ENCODE data around the gene GNG4. TPM values are rescaled to one million over a fixed set of nuclear protein-coding genes. Genes with fewer than 3 reads are reported as not detected.

Gene GNG4
- total and polyA plus RNA-seq, 2 experiments from 2014 or later = 0.32 to 1.2 TPM

GRCh38 chr1:235646463-235646862, 3.1 kb downstream of the GNG4 start:
- TF ChIP-seq EZH2 (IDR thresholded peaks at IDR 0.05; ENCODE audit: insufficient read depth, poor library complexity, severe bottlenecking) = no peak
- TF ChIP-seq EZH2phosphoT487 (IDR thresholded peaks at IDR 0.05; ENCODE audit: insufficient read depth, low read depth) = no peak
- H3K9me3 ChIP-seq (ENCODE audit: low read depth) = no peaks in the 10 kb centered on the region
- H3K4me2 ChIP-seq (ENCODE audit: unreplicated experiment) = no peak overlapping the region
- H4K20me1 ChIP-seq (ENCODE audit: insufficient read depth) = no peaks in the 10 kb centered on the region
- no peaks in the 10 kb centered on the region for H3K36me3 ChIP-seq (ENCODE audit: low read depth)
- 73 to 78% methylated on average over 9 of the region's 9 CpGs for WGBS, 2 experiments (ENCODE audit: low coverage in 1 of 2, low lambda C conversion rate in 2 of 2, missing lambda C conversion rate in 2 of 2)
- no peaks in the 10 kb centered on the region for H3K4me1 ChIP-seq (ENCODE audit: insufficient read depth)
- in situ Hi-C loops (cut with MboI) = no loop called here
- DNase-seq = no peak
- peaks cover 27% of the 10 kb centered on the region for H3K27me3 ChIP-seq (replicated peaks; ENCODE audit: insufficient read depth)
- no peaks in the 10 kb centered on the region for H3K79me2 ChIP-seq (ENCODE audit: insufficient read depth)
- H3K9ac ChIP-seq = no peak overlapping the region
- H2AFZ ChIP-seq = no peak overlapping the region
- no peaks in the 10 kb centered on the region for H3K9me2 ChIP-seq (ENCODE audit: insufficient read depth)
- H3K27ac ChIP-seq = no peak overlapping the region
- H3F3A ChIP-seq (ENCODE audit: insufficient read depth) = no peaks in the 10 kb centered on the region
- no peak overlapping the region for H3K4me3 ChIP-seq

GRCh38 chr1:235644693-235645305, 4.8 kb downstream of the GNG4 start:
- no peaks in the 10 kb centered on the region for H3K9me3 ChIP-seq (ENCODE audit: low read depth)
- no peak overlapping the region for H2AFZ ChIP-seq
- peaks cover 15% of the 10 kb centered on the region for H3K27me3 ChIP-seq (replicated peaks; ENCODE audit: insufficient read depth)
- H3K9ac ChIP-seq = no peak overlapping the region
- in situ Hi-C loops (cut with MboI) = no loop called here
- 55 to 62% methylated on average over 13 of the region's 13 CpGs for WGBS, 2 experiments (ENCODE audit: low coverage in 1 of 2, low lambda C conversion rate in 2 of 2, missing lambda C conversion rate in 2 of 2)
- H3K36me3 ChIP-seq (ENCODE audit: low read depth) = no peaks in the 10 kb centered on the region
- no peaks in the 10 kb centered on the region for H3K4me1 ChIP-seq (ENCODE audit: insufficient read depth)
- H3K9me2 ChIP-seq (ENCODE audit: insufficient read depth) = no peaks in the 10 kb centered on the region
- H3K79me2 ChIP-seq (ENCODE audit: insufficient read depth) = no peaks in the 10 kb centered on the region
- H3K27ac ChIP-seq = no peak overlapping the region
- H4K20me1 ChIP-seq (ENCODE audit: insufficient read depth) = no peaks in the 10 kb centered on the region
- DNase-seq = no peak
- H3K4me2 ChIP-seq (ENCODE audit: unreplicated experiment) = no peak overlapping the region
- no peaks in the 10 kb centered on the region for H3F3A ChIP-seq (ENCODE audit: insufficient read depth)
- TF ChIP-seq EZH2phosphoT487 (IDR thresholded peaks at IDR 0.05; ENCODE audit: insufficient read depth, low read depth) = no peak
- TF ChIP-seq EZH2 (IDR thresholded peaks at IDR 0.05; ENCODE audit: insufficient read depth, poor library complexity, severe bottlenecking) = no peak
- H3K4me3 ChIP-seq = no peak overlapping the region

GRCh38 chr1:235643837-235644692, 5.5 kb downstream of the GNG4 start:
- Histone ChIP-seq H3K4me3 (no peak overlapping the region), H3K9me3 (ENCODE audit: low read depth) (no peaks in the 10 kb centered on the region), H4K20me1 (ENCODE audit: insufficient read depth) (no peaks in the 10 kb centered on the region), H3K27me3 (replicated peaks; ENCODE audit: insufficient read depth) (peaks cover 21% of the 10 kb centered on the region), H3K9ac (no peak overlapping the region), H3K9me2 (ENCODE audit: insufficient read depth) (no peaks in the 10 kb centered on the region), H3K79me2 (ENCODE audit: insufficient read depth) (no peaks in the 10 kb centered on the region), H3K36me3 (ENCODE audit: low read depth) (no peaks in the 10 kb centered on the region), H3K27ac (no peak overlapping the region), H3K4me2 (ENCODE audit: unreplicated experiment) (no peak overlapping the region), H3F3A (ENCODE audit: insufficient read depth) (no peaks in the 10 kb centered on the region), H3K4me1 (ENCODE audit: insufficient read depth) (no peaks in the 10 kb centered on the region), H2AFZ (no peak overlapping the region)
- 71 to 77% methylated on average over 23 of the region's 23 CpGs for WGBS, 2 experiments (ENCODE audit: low coverage in 1 of 2, low lambda C conversion rate in 2 of 2, missing lambda C conversion rate in 2 of 2)
- TF ChIP-seq EZH2 (IDR thresholded peaks at IDR 0.05; ENCODE audit: insufficient read depth, poor library complexity, severe bottlenecking) (no peak), EZH2phosphoT487 (IDR thresholded peaks at IDR 0.05; ENCODE audit: insufficient read depth, low read depth) (no peak)
- DNase-seq = no peak
- in situ Hi-C loops (cut with MboI) = no loop called here

GRCh38 chr1:235642943-235643371, 6.6 kb downstream of the GNG4 start:
- Histone ChIP-seq H3F3A (ENCODE audit: insufficient read depth) (no peaks in the 10 kb centered on the region), H3K9me3 (ENCODE audit: low read depth) (no peaks in the 10 kb centered on the region), H3K9me2 (ENCODE audit: insufficient read depth) (no peaks in the 10 kb centered on the region), H2AFZ (no peak overlapping the region), H3K79me2 (ENCODE audit: insufficient read depth) (no peaks in the 10 kb centered on the region), H3K9ac (no peak overlapping the region), H4K20me1 (ENCODE audit: insufficient read depth) (no peaks in the 10 kb centered on the region), H3K27ac (no peak overlapping the region), H3K4me3 (no peak overlapping the region), H3K27me3 (replicated peaks; ENCODE audit: insufficient read depth) (peaks cover 21% of the 10 kb centered on the region), H3K4me2 (ENCODE audit: unreplicated experiment) (no peak overlapping the region), H3K36me3 (ENCODE audit: low read depth) (no peaks in the 10 kb centered on the region), H3K4me1 (ENCODE audit: insufficient read depth) (no peaks in the 10 kb centered on the region)
- in situ Hi-C loops (cut with MboI) = no loop called here
- no peak for TF ChIP-seq EZH2phosphoT487 (IDR thresholded peaks at IDR 0.05; ENCODE audit: insufficient read depth, low read depth)
- no peak for TF ChIP-seq EZH2 (IDR thresholded peaks at IDR 0.05; ENCODE audit: insufficient read depth, poor library complexity, severe bottlenecking)
- no peak for DNase-seq
- 24 to 30% methylated on average over 11 of the region's 11 CpGs for WGBS, 2 experiments (ENCODE audit: low coverage in 1 of 2, low lambda C conversion rate in 2 of 2, missing lambda C conversion rate in 2 of 2)

All from GM23248 (cell line).